Astrocyte of the cerebellum (primary cell): Measurements from ENCODE around the gene ONECUT3.

Experiments used
- DNase-seq: peaks from one replicate; pipeline ENCODE4 v3.0.0-alpha.2; 2011; ENCODE audit warnings: low read depth
- H3K4me3 ChIP-seq: 2 replicates; pipeline ENCODE4 v1.5.1; 2011; ENCODE audit warnings: mild to moderate bottlenecking, low read depth, low read length, moderate library complexity
- CTCF ChIP-seq: IDR thresholded peaks from 2 replicates; pipeline ENCODE4 v1.5.1; 2012; ENCODE audit warnings: low read length, low read depth, moderate library complexity, mild to moderate bottlenecking; ENCODE audit errors: missing control alignments
- in situ Hi-C: cut with HindIII; loops from 2 replicates; pipeline ENCODE4 v1.10.0; 2017; ENCODE audit warnings: low sequenced_read_pairs

The ONECUT3 gene

GRCh38 chr19:1755467-1756171 lies 2.3 kb downstream of the ONECUT3 start:
- no peak for DNase-seq
- no peak overlapping the region for H3K4me3 ChIP-seq
- TF ChIP-seq CTCF: no peak
- in situ Hi-C loops: no loop called here

GRCh38 chr19:1756264-1756663 lies 3.0 kb downstream of the ONECUT3 start:
- H3K4me3 ChIP-seq: no peak overlapping the region
- in situ Hi-C loops: no loop called here
- TF ChIP-seq CTCF: no peak
- DNase-seq: no peak

GRCh38 chr19:1756705-1757465 lies 3.6 kb downstream of the ONECUT3 start:
- TF ChIP-seq CTCF: no peak
- DNase-seq: no peak
- no peak overlapping the region for H3K4me3 ChIP-seq
- in situ Hi-C loops: no loop called here

GRCh38 chr19:1757468-1758230 lies 4.3 kb downstream of the ONECUT3 start:
- in situ Hi-C loops: no loop called here

GRCh38 chr19:1758231-1758577 lies 4.9 kb downstream of the ONECUT3 start:
- no peak for TF ChIP-seq CTCF
- in situ Hi-C loops: no loop called here
- DNase-seq: no peak

More at GRCh38 chr19:1757468-1758230, 4.3 kb downstream of the ONECUT3 start:
- no peak for DNase-seq
- TF ChIP-seq CTCF: no peak
- no peak overlapping the region for H3K4me3 ChIP-seq

GRCh38 chr19:1758959-1759903 lies 5.9 kb downstream of the ONECUT3 start:
- H3K4me3 ChIP-seq: no peak overlapping the region
- in situ Hi-C loops: no loop called here
- no peak for TF ChIP-seq CTCF
- no peak for DNase-seq

More at GRCh38 chr19:1758231-1758577, 4.9 kb downstream of the ONECUT3 start:
- H3K4me3 ChIP-seq: no peak overlapping the region
